Cortex of kidney (tissue), 1 donor: ENCODE measurements around the gene CYP2F1.
"Not testable (repeated sequence)": the region's sequence is repeated elsewhere in the genome, so short reads cannot be mapped to it uniquely, and the experiment has no call there.

Experiments
- DNase-seq: peaks from one replicate; lab custom pipeline; 2025; lab: John Stamatoyannopoulos, UW

Gene CYP2F1

GRCh38 chr19:41127362-41127761 is 13.1 kb downstream of the CYP2F1 start:
- DNase-seq = not testable (repeated sequence)

DNA sequence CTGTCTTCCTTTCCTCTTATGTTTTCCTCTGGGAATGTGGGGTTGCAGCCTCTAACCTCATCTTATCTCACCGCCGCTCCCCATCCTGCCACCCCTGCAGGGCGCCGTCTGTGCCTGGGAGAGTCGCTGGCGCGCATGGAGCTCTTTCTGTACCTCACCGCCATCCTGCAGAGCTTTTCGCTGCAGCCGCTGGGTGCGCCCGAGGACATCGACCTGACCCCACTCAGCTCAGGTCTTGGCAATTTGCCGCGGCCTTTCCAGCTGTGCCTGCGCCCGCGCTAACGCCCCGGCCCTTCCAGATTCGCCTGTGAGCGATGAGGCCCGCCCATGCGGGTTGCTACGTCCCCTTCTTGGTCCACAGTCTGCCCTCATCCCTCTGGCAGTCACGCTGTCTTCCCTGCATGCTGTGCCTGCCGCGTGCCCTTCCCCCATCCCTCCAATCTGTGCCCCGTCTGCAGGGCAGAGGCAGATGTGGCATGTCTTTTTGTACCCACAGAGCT is 13.6 kb downstream of the CYP2F1 start:
- not testable (repeated sequence) for DNase-seq

DNA sequence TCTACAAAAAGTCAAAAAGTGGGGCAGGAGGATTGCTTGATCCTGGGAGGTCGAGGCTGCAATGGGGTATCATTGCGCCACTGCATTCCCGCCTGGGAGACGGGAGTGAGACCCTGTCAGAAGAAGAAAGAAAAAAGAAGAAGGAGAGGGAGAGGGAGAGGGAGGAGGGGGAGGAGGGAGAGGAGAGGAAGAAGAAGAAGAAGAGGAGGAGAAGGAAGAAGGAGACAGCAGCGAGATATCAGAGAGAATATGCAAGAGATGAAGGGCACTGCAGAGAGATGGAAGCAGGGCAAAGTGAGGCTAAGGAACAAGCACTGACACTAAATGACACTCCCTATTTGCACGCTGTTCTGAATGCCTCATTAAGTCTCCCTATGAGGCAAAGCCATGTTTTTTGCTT is 14.5 kb downstream of the CYP2F1 start:
- no peak for DNase-seq

- no peak for DNase-seq
Measured at GRCh38 chr19:41131186-41131585, 17.0 kb downstream of the CYP2F1 start.

DNA sequence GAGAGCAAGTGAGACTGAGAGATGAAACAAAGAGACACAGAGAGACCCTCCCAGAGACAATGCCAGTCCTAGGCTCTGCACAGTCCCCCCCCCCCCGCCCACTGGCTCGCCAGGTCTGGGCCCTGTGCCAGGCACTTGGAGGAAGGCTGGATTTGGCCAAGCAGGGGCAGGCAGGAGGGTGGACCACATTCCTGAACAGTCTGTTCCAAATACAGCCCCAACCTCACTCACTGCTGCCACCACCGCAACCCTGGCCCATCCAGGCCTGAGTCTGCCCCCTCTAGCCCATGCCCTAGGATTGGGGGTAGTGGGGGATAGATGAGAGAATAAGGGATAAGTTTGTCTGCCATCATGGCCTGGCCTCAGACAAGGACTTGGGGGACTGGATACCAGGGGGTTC is 19.0 kb downstream of the CYP2F1 start:
- DNase-seq = no peak

DNA sequence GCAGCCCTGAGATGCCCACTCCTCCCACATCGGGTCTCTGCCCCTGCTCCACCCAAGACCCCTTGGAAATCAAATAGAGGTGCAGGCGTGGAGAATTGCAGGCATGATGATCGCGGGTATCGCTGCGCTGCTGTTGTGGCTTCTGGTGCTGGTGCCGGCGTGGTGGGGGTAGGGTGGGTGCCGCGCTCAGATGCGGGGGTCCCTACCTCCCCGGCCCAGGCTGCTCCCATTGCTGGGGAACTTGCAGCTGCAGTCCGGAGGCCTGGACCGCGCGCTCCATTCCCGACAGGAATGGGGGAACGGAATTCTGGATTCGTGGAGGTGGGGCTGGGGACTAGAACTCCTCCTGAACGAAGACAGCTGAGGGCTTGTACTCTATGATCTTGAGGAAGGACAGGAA is 20.4 kb downstream of the CYP2F1 start:
- DNase-seq = no peak

- DNase-seq = not testable (repeated sequence)
Measured at GRCh38 chr19:41135390-41136384, 21.5 kb downstream of the CYP2F1 start.

DNA sequence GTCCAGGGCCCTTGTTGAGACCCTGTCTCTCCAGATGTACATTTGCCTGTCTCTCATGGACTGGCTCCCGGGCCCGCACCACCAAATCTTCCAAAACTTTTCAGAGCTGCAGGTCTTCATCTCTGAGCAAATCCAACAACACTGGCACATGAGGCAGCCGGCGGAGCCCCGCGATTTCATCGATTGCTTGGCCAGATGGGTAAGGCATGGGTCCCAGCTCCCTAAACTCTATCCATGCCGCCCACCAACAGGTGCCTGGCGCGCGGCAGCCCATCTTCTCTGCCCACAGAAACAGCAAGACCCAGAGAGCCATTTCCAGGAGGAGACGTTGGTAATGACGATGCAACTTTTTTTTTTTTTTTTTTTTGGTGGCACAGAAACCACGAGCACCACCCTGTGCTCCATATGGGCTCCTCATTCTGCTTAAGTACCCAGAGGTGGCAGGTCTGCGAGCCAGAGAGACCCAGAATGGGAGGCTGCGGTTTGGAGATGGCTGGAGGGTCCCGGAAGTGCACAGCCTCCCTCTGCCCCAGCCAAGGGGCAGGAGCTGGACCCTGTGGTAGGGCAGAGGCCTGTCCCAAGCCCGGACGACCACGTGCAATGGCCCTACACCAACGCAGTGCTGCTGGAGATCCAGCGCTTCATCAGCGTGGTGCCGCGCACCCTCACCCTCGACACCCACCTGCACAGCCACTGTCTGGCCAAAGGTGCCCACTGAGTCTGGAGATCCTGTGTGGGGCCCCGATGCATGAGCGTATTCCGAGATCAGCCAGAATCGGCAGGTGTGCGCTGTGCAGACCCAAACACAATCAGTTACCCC is 22.6 kb downstream of the CYP2F1 start:
- DNase-seq = no peak

GRCh38 chr19:41144403-41144802 is 30.2 kb downstream of the CYP2F1 start:
- no peak for DNase-seq

DNA sequence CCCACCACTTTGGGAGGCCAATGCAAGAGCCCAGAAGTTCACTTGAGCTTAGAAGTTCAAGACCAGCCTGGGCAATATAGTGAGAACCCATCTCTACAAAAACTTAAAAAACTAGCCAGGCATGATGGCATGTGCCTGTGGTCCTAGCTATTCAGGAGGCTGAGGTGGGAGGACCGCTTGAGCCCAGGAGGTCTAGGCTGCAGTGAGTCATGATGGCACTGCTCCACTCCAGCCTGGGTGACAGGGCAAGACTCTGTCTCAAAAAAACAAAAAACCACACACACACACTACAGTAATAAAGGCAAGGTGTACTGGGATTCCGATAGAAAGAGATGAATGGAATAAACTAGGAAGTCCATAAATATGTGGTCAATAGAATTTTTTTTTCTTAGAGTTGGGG is 35.6 kb downstream of the CYP2F1 start:
- no peak for DNase-seq

GRCh38 chr19:41150986-41151385 is 36.8 kb downstream of the CYP2F1 start:
- DNase-seq = not testable (repeated sequence)

GRCh38 chr19:41154060-41154459 is 39.8 kb downstream of the CYP2F1 start:
- DNase-seq = no peak

DNA sequence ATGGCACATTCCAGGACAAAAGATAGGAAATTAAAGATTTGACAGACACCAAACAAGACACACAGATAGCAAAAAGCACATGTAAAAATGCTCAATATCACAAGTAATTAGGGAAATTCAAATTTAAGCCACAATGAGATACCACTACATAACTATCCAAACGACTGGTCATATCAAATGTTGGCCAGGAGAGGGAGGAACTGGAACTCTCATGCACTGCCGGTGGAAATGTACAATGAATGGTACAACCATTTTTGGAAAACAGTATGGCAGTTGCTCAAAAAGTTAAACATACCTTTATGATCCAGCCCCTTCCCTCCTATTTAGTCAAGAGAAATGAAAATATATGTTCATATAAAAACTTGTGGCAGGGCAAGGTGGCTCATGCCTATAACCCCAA is 42.0 kb downstream of the CYP2F1 start:
- no peak for DNase-seq

DNA sequence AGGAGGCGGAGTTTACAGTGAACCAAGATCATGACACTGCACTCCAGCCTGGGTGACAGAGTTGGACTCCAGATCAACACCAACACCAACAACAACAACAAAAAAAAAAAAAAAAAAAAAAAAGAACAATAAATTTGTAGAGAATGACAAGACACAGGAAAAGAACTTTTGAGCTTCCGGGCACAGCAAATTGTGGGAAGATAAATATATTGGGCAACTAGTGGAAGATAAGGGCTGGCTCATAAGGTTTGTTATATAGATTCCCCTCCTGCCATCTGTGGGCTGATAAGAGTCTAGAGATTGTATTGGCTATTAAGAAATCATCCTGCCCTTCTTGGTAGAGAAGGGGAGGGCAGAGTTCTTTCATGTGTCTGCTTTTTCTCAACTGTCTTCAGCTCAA is 45.6 kb downstream of the CYP2F1 start:
- DNase-seq = no peak

DNA sequence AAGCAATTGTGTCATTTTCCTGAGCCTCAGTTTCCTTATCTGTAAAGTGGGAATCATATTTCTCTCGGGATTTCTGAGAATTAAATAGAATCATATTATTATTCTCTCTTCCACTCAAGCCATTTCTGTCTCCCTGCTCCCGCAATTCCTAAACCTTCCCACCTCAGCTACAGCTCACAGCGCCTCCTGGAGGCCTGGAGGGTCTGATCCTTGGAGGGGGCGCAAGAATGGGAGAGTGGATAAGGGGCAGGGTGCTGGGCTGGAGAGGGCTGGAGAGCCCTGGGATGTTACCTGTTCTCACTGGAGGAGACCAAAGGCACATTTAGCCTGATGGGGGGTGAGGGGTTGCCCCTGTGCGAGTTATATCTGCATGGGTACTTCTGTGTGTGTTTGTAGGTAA is 47.7 kb downstream of the CYP2F1 start:
- DNase-seq = no peak

GRCh38 chr19:41166944-41167804 is 52.9 kb downstream of the CYP2F1 start:
- no peak for DNase-seq

DNA sequence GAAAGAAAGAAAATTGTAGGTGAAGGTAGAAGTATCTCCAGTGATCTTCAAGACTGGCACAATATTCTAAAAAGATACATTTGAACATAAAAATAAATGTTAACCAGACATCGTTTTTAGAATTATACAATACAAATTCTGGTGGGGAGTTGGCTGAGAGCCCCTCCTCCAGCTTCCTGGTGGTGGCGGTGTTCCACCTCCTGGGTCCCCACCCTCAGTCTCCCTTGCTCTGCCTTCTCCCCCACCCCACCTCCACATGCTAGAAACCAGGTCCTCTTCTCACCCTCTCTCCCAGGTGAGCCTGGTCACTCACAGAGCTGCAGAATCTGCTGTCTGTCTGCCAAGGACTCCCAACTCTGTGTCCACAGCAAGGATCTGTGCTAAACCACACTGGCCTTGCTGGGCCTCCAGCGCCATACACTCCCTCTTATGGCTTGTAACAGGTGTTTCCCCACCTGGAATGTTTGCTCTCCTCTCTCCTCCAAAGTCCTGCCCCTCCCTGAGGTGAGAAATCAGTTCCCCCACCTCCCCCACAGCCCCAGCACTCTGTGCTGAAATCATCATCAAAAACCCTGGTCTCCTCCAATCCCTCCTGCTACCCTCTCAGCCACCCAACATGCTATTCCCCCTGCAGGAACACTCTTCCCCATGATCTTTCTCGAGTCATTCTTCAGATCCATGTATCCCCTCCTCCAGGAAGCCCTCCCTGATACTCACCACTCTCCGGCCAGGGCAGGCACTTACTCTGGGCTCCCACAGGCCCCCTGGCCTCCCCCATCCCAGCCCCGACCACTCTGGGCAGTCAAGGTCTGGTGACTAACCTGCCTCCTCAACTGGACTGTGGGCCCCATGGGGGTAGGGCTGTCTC is 58.3 kb downstream of the CYP2F1 start:
- no peak for DNase-seq

DNA sequence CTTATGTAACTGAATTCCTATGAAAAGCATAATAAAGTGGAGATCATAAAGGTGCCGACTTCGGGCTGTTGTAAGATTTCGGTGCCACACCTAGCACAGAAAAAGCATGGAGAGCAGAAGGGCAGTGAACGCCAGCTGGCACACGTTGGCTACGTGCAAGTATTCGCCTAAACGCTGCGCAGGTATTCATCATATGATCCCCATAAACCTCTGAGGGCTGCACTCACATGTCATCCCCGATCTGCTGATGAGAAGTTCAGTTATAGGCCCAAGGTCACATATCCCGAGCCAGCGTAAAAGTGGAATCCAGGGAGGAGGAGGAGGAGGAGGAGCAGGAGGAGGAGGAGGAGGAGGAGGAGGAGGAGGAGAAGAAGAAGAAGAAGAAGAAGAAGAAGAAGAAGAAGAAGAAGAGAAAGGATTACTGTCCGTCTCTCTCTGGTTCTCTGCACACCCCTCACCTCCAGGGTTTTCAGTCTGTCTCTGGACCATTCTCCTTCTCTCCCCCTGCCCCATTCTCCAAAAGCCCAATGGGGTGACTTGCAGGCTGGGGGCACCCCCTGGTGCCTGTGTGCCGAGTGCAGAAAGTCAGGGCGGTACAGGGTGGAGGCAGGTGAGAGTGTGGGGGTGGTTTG is 60.2 kb downstream of the CYP2F1 start:
- DNase-seq = no peak

DNA sequence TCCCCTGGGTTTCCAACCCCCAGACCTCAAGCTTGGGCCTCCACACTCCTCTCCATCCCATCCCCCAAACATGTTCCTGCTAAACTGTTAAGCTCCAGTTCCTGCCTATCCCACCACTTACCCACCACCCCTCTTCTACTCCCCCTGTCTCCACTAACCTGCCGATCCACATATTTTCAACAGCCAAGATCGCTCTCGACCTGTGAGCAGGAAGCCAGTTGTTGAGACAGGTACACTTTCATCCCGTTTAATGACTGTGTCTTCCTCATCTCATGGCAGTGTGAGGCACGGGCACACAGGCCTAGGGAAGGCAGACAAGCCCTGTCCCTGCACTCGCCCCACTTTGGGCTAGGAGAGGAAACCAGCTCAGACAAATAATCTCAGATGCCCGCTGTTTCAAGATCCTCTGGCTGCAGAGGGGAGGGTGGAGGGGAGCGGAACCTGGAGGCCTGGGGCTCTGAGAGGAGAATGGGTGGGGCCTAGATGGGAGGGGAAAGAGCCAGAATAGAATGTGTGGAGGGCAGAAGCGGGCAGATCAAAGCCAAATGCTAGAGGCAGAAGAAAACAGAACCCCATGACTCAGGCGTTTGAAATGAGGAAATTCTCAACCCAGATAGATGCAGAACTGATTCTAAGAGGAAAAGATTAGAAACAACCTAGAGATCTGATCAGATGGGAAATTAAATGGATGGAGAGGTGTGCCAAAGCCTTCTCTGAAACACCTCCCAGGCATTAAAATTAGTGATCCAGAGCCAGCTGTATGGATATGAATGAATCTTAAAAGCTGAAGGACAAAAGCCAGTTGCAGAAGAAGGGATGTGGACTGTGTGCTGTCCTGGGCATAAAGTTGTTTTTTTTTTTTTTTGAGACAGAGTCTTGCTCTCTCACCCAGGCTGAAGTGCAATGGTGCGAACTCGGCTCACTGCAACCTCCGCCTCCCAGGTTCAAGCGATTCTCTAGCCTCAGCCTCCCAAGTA is 61.9 kb downstream of the CYP2F1 start:
- no peak for DNase-seq
